NCI-H2081 (cell line): Measurements from ENCODE around the gene ARL10.

Source experiments
- DNase-seq, 2 experiments: peaks; one replicate each; lab custom pipeline; 2025; lab: John Stamatoyannopoulos, UW

The ARL10 gene

GRCh38 chr5:176410486-176411180, 45.3 kb downstream of the ARL10 start:
- DNase-seq, result no peak

GRCh38 chr5:176412517-176413254, 47.4 kb downstream of the ARL10 start:
- DNase-seq, result no peak

- no peak for DNase-seq
Observed at GRCh38 chr5:176413255-176413565, 47.9 kb downstream of the ARL10 start.

GRCh38 chr5:176413709-176414191, 48.5 kb downstream of the ARL10 start:
- DNase-seq, result no peak

GRCh38 chr5:176414704-176415103, 49.4 kb downstream of the ARL10 start:
- no peak for DNase-seq

GRCh38 chr5:176415240-176415951, 50.1 kb downstream of the ARL10 start:
- peak in 1 of 2 experiments; percentile 20 for DNase-seq

GRCh38 chr5:176415952-176416924, 51.0 kb downstream of the ARL10 start, which contains the start of gene CLTB:
TSS of gene CLTB (minus strand) at chr5:176416539. CDS start at chr5:176416363, 176 bp downstream.
- peak; percentile 90 to 91 for DNase-seq

GRCh38 chr5:176416965-176417364, 51.7 kb downstream of the ARL10 start:
- DNase-seq, result no peak

GRCh38 chr5:176418251-176418650, 53.0 kb downstream of the ARL10 start:
- DNase-seq, result no peak

GRCh38 chr5:176420086-176420485, 54.8 kb downstream of the ARL10 start:
- no peak for DNase-seq

GRCh38 chr5:176420972-176421544, 55.8 kb downstream of the ARL10 start:
- no peak for DNase-seq

- no peak for DNase-seq
Observed at GRCh38 chr5:176424181-176424580, 58.9 kb downstream of the ARL10 start.

GRCh38 chr5:176425138-176425537, 59.9 kb downstream of the ARL10 start:
- no peak for DNase-seq

- DNase-seq, result no peak
Observed at GRCh38 chr5:176425791-176426190, 60.5 kb downstream of the ARL10 start.

- DNase-seq, result no peak
Observed at GRCh38 chr5:176426876-176427275, 61.6 kb downstream of the ARL10 start.

GRCh38 chr5:176427971-176428370, 62.7 kb downstream of the ARL10 start:
- DNase-seq, result no peak

- no peak for DNase-seq
Observed at GRCh38 chr5:176429972-176430371, 64.7 kb downstream of the ARL10 start.
